ENCODE measurements around the gene LY6G6C.

The LY6G6C gene

GRCh38 chr6:31760790-31761189 is 39.2 kb upstream of the LY6G6C start:
- DNase-seq (ENCODE audit: low read depth in 1 of 2, low spot score in 1 of 2): no peak
- TF ChIP-seq REST (IDR thresholded peaks at IDR 0.05; ENCODE audit: insufficient replicate concordance, low read depth): no peak
- no peak for TF ChIP-seq SPI1 (IDR thresholded peaks at IDR 0.05; ENCODE audit: borderline replicate concordance, low read depth)
- TF ChIP-seq GABPA (IDR thresholded peaks at IDR 0.05; ENCODE audit: low read depth): no peak
- no peak for TF ChIP-seq POLR2AphosphoS5 (IDR thresholded peaks at IDR 0.05; ENCODE audit: low read depth)
- TF ChIP-seq CTCF (IDR thresholded peaks at IDR 0.05; ENCODE audit: insufficient read depth, low read length): no peak
- H3K27ac ChIP-seq (replicated peaks): no peak overlapping the region
- no peaks in the 10 kb centered on the region for H3K27me3 ChIP-seq (ENCODE audit: insufficient read depth, poor library complexity, severe bottlenecking)
- H3K4me3 ChIP-seq (replicated peaks; ENCODE audit: insufficient read depth, low read length): no peak overlapping the region

GRCh38 chr6:31758281-31758680 is 36.7 kb upstream of the LY6G6C start:
- no peak overlapping the region for H3K4me3 ChIP-seq (replicated peaks; ENCODE audit: insufficient read depth, low read length)
- no peak for TF ChIP-seq SPI1 (IDR thresholded peaks at IDR 0.05; ENCODE audit: borderline replicate concordance, low read depth)
- no peak overlapping the region for H3K27ac ChIP-seq (replicated peaks)
- DNase-seq (ENCODE audit: low read depth in 1 of 2, low spot score in 1 of 2): no peak
- no peaks in the 10 kb centered on the region for H3K27me3 ChIP-seq (ENCODE audit: insufficient read depth, poor library complexity, severe bottlenecking)

- Histone ChIP-seq H3K27me3 (ENCODE audit: insufficient read depth, poor library complexity, severe bottlenecking) (no peaks in the 10 kb centered on the region), H3K27ac (replicated peaks) (no peak overlapping the region), H3K4me3 (replicated peaks; ENCODE audit: insufficient read depth, low read length) (no peak overlapping the region)
- no peak for DNase-seq (ENCODE audit: low read depth in 1 of 2, low spot score in 1 of 2)
- no peak for TF ChIP-seq CTCF (IDR thresholded peaks at IDR 0.05; ENCODE audit: insufficient read depth, low read length)
- no peak for TF ChIP-seq REST (IDR thresholded peaks at IDR 0.05; ENCODE audit: insufficient replicate concordance, low read depth)
- no peak for TF ChIP-seq GABPA (IDR thresholded peaks at IDR 0.05; ENCODE audit: low read depth)
- TF ChIP-seq POLR2AphosphoS5 (IDR thresholded peaks at IDR 0.05; ENCODE audit: low read depth): no peak
- TF ChIP-seq SPI1 (IDR thresholded peaks at IDR 0.05; ENCODE audit: borderline replicate concordance, low read depth): no peak
These were observed 31.3 kb upstream of the LY6G6C start for GRCh38 chr6:31752739-31753319.

- Histone ChIP-seq H3K27ac (replicated peaks) (no peak overlapping the region), H3K4me3 (replicated peaks; ENCODE audit: insufficient read depth, low read length) (no peak overlapping the region), H3K27me3 (ENCODE audit: insufficient read depth, poor library complexity, severe bottlenecking) (no peaks in the 10 kb centered on the region)
- no peak for DNase-seq (ENCODE audit: low read depth in 1 of 2, low spot score in 1 of 2)
- TF ChIP-seq SPI1 (IDR thresholded peaks at IDR 0.05; ENCODE audit: borderline replicate concordance, low read depth) (no peak), CTCF (IDR thresholded peaks at IDR 0.05; ENCODE audit: insufficient read depth, low read length) (no peak), POLR2AphosphoS5 (IDR thresholded peaks at IDR 0.05; ENCODE audit: low read depth) (no peak), REST (IDR thresholded peaks at IDR 0.05; ENCODE audit: insufficient replicate concordance, low read depth) (no peak), GABPA (IDR thresholded peaks at IDR 0.05; ENCODE audit: low read depth) (no peak)
These were observed 29.0 kb upstream of the LY6G6C start for GRCh38 chr6:31750411-31751022.
